GM21786 (cell line): ENCODE results near the gene GPR155.
"Not testable (repeated sequence)": the region's sequence is repeated elsewhere in the genome, so short reads cannot be mapped to it uniquely, and the experiment has no call there.

Experiments
- ATAC-seq: cut with Tn5 transposase; IDR thresholded peaks from one replicate; pipeline ENCODE4 v1.9.1; 2021; ENCODE audit not compliant: unreplicated experiment

Gene GPR155

DNA sequence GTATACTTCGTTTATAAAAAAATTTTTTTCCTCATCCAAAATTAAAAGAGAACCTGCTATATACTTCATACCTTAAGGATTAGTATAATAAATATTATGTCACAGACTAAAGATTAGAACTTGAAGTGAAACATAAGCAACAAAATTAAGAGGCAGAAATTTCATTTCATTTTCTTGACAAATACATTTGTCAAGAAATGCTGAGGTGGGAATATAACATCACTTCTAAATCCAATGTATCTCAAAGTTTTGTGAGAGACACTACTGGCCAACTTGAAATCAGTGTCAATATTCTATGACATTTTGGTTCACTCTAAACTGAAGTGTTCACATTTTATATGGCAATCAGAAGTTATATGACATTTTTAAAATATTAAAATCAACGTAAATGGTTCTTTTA, 47.5 kb downstream of the GPR155 start:
- no peak for ATAC-seq

DNA sequence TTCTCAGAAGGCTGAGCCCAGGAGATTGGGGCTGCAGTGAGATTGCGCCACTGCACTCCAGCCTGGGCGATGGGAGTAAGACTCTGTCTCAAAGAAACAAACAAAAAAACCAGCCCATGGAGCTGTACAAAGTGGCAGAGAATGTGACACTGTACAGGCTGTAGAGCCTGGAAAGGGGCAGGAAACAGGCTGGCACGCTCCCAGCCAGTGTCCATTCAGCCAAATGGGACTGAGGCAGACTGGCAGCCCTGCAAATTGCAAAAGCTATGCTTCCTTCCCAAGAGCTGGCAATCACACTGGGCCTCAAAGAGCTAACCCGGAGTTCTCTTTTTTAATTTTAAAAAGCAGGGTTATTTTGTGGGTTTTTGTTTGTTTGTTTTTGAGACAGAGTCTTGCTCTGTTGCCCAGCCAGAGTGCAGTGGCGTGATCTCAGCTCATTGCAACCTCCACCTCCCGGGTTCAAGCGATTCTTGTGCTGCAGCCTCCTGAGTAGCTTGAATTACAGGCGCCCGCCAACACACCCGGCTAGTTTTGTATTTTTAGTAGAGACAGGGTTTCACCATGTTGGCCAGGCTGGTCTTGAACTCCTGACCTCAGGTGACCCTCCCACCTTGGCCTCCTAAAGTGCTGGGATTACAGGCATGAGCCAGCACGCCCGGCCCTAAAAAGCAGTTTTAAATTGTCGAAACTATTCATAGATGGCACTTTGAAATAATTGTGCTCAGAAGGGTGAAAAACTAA, 48.5 kb downstream of the GPR155 start:
- ATAC-seq, result no peak

DNA sequence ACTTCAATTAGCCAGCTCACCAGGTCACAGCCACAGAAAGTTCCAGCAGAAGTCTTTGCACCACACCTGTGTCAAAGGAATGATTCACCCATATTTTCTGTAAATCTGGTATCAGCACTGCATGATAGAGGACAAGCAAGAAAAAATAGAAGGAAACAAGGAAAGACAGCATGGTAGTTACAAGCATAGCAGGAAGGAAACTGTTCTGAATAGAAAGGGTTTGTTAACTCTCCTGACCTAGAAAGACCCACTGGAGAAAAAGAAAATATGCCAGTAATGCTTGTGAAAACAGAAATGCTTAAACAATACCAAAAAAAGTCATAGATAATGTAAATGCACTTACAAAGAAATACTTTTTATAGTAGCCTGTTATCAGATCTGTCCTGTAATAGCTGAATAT, 50.5 kb downstream of the GPR155 start:
- ATAC-seq, result no peak

DNA sequence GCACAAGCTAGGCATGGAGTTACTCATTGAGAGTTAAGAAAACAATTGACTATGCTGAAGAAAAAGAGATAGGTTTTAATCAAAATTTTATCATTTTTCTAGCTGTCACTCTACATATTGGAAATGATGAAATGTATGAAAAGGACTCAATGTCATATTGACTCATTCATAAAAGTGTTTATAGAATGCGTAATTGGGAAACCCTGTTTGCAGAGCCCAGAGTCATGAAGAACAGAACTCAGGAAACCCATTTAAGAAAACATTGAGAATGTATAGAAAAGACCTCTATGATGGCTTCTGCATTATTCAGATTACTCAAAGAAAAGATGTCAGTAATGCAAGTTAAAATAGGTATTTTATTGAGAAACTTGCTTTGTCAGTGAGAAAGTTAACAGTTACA, 54.9 kb downstream of the GPR155 start:
- no peak for ATAC-seq

DNA sequence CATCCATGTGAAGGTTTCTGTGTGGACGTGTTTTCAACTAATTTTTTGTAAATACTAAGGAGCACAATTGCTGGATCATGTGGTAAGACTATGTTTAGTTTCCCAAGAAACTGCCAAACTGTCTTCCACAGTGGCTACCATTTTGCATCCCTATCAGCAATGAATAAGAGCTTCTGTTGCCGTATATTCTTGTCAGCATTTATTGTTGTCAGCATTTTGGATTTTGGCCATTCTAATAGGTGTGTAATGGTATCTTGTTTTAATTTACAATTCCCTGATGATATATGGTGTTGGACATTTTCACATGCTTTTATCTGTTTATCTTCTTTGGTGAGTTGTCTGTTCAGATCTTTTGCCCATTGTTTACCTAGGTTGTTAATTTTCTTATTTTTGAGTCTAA, 56.8 kb downstream of the GPR155 start:
- ATAC-seq, result no peak

DNA sequence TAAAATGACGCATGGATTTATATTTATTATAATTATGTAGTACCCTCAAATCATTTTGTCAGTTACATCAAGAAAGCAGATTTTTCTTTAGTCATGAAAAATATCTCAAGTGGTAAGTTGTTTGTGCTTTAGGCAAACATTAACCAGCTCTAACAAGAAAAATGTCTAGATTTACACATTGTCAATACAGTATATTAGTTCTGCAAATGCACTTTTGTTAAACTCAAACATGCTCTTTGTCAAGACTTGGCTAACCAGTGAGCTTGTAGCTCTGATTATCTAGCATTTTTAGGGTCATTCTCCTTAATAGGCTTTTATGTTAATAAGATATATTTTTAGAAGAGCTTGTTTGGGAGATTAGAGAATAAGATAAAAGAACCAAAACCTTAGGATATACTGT, 58.6 kb downstream of the GPR155 start:
- ATAC-seq, result no peak

DNA sequence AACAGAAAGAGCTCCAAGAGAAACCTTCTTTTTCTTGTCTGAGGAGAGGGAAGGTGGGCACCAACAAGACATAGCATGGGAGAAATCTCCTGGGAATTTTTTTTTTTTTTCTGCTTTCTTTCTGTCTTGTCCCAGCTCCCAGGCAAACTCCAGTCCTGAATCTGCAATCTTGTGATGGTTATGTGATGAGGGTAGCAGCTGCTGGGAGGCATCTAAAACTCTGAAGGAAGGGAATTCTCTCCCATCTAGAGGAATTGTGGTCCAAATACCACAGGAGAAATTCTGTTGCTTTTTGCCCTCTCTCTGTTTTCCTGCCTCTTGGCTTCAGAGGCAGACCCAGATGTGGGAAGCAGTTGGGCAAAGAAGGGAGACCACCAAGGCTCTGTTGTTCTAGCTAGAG, 74.6 kb downstream of the GPR155 start:
- no peak for ATAC-seq

DNA sequence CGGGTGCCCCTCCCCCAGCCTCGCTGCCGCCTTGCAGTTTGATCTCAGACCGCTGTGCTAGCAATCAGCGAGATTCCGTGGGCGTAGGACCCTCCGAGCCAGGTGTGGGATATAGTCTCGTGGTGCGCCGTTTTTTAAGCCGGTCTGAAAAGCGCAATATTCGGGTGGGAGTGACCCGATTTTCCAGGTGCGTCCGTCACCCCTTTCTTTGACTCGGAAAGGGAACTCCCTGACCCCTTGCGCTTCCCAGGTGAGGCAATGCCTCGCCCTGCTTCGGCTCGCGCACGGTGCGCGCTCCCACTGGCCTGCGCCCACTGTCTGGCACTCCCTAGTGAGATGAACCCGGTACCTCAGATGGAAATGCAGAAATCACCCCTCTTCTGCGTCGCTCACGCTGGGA, 76.8 kb downstream of the GPR155 start:
- ATAC-seq, result not testable (repeated sequence)

DNA sequence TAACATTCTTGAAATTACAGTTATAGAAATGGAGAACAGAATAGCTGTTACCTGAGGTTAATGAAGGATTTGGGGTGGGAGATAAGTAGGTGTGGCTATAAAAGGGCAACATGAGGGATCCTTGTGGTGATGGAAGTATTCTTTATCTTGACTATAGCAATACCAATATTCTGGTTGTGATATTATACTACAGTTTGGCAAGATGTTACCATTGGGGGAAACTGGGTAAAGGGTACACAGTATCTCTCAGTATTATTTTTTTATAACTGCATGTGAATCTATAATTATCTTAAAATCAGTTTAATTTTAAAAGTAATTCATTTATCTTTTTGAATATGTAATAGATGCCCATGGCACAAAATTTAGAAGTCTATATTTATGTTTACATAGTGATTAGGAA, 83.2 kb downstream of the GPR155 start:
- no peak for ATAC-seq

DNA sequence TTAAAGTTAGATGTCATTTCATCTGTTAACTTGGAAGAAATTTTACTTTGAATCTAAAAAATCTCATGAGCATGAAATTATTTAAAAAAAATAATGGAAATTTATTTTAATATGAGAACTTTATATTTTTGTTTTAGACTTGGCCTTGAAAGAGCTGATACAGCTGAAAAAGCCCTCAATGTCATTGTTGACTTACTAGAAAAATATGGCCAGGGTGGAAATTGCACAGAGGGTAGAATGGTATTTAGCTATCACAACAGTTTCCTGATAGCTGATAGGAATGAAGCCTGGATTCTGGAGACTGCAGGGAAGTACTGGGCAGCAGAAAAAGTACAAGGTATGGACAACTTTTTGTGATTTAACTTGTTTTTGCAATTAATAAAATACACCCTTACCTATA, 86.0 kb downstream of the GPR155 start:
- ATAC-seq, result no peak

DNA sequence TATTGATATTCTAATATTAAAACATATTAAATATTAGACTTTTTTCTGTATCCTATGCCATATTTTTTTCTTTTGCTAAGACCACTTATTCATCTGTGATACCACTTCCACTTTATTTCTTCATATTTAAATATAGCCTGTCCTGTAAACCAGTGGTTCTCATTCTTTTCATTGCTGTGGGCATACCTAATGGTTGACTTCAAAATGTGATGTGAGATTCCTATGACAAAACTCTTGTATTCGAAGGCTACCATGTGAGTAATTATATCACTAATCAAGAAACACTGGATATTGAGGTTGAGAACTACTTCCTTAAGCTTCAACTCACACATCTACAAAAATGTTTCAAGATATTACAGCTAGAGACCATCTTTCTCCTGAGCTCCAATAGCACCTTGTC, 87.7 kb downstream of the GPR155 start:
- ATAC-seq, result no peak

DNA sequence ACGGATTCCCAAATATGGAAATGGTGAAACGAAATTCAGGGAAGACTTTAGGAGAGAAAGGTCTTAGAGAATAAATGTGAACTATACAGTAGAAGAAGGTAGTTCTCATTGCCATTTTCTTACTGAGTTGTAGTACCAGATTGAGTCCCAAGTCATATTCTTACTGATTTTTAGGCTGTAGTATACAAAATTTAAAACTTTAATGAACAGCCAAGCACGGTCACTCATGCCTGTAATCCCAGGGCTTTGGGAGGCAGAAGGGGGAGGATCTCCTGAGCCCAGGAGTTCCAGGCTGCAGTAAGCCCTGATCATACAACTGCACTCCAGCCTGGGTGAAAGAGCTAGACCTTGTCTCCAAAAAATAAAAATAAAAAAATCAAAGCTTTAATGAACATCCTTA, 89.1 kb downstream of the GPR155 start:
- no peak for ATAC-seq

DNA sequence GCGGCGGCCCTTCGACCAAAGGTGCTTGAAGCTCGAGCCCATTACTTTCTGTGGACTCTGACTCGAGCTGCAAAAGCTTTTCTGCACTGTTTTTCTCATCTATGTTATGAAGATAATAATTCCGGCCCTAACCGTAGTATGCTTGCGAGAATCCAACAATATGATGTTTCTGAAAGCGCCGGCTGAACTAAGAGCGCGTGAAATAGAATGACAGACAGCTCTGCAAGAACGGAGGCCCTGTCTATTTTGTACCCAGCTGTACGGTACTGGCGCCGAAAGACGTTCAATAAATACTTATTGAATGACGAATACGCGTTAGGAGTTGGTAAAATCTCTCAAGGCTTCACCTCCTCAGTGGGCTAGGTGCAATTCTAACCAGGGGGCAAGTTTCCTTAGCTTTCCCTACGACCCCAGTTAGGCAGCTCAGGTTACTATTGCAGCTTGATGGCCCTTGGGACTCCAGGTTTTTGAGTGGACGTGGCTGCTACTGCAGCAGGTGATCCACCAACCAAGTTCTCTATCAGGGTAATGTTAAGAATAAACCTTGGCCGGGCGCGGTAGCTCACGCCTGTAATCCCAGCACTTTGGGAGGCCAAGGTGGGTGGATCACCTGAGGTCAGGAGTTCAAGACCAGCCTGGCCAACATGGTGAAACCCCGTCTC, 90.7 kb downstream of the GPR155 start:
- ATAC-seq, result peak; percentile 8

DNA sequence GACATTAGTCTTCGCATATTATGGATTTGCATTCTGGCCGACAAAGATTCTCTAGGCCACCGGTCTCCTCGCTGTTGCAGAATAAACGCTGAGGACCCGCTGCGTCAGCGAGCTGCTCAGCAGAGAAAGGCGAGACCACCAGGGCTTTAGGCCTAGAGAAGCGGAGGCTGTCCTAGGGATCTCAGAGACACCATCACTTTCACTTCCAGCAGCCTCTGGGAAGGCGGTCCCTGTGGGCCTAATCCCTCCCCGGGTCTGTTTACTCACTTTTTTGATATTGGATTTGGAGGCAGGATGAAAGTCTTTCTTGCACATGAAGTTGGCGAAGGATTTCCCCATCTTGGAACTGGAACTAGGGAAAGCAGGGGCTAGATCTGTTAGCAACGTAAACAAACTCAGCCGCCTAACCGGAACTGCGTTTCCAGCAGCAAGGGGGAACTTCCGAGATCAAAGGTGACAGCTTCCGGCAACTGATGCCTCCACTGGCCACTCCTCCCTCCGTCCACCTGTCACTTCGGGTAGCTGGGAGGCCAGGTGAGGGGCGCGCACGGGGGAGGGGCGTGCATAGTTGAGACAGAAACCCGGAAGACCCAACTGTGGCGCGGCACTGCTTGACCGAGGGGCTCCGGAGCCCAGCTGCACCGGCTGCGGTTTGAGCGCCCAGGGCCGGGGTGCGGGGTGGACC, 91.4 kb downstream of the GPR155 start, which contains the start of gene SCRN3:
SCRN3 (plus strand) TSS at position 447 of the 685 bp plus-strand sequence. CDS start 2,554 bp downstream, outside the sequence.
- ATAC-seq, result peak; percentile 97

DNA sequence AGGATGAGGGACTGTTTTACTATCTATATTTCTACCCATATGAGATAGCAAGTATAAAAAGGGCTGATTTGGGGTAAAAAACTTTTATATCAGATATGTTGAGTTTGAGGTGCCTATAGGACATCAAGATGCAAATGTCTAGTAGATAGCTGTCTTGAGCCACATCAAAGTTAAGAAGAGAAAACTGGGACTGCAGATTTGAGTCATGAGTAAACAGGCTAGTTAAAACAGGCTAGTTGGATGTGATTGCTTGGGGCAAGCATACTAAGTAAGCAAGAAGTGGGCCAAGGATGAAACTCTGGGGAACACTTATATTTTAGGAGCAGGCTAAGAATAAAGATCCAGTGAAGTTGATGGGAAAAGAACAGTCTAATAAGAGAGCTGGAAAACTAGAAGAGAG, 94.1 kb downstream of the GPR155 start:
- ATAC-seq, result no peak

DNA sequence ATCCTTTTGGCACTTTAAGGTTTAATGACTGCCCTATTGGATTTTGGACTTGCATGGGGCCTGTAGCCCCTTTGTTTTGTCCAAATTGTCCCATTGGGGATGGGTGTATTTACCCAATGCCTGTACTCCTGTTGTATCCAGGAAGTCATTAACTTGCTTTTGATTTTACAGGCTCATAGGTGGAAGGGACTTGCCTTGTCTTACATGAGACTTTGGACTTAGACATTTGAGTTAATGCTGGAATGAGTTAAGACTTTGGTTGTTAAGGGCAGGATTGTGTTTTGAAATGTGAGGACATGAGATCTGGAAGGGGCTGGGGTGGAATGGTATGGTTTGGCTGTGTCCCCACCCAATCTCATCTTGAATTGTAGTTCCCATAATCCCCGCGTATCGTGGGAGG, 96.5 kb downstream of the GPR155 start:
- not testable (repeated sequence) for ATAC-seq

DNA sequence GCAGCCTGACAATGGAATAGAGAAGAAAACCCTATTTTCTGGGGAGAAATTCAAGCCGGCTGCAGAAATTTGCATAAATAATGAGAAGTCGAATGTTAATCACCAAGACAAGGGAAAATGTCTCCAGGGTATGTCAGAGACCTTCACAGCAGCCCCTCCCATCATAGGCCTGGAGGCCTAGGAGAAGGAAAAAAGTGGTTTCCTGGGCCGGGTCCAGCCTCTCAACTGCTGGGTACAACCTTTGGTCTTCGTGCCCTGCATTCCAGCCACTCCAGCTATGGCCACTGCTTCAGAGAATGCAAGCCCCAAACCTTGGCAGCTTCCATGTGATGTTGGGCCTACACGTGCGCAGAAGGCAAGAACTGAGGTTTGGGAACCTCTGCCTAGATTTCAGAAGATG, 97.3 kb downstream of the GPR155 start:
- no peak for ATAC-seq

DNA sequence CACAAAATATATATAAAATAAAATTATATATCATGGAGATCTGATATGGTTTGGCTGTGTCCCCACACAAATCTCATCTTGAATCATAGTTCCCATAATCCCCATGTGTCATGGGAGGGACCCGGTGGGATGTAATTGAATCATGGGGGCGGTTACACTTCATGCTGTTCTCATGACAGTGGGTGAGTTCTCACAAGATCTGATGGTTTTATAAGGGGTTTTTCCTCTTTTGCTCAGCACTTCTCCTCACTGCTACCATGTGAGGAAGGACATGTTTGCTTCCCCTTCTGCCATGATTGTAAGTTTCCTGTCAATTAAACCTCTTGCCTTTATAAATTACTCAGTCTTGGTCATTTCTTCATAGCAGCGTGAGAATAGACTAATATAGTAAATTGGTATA, 98.1 kb downstream of the GPR155 start:
- ATAC-seq, result not testable (repeated sequence)

DNA sequence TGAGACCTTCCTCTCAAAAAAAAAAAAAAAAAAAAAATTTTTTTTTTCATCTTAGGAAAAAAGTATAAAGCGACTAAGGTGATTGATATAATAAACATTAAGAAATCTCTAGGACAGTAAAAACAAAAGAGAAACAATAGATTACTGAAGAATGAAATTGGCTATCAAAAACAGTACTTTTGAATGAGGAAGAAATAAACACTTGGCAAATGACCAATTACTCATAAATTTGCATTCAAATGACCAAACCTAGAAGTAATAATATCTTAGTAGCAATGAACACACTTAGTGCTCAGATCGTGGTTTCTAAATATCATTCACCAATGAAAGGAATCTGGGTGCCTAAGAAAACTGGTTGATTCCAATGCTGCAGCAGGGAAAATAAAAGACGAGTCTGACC, 101.6 kb downstream of the GPR155 start:
- no peak for ATAC-seq

DNA sequence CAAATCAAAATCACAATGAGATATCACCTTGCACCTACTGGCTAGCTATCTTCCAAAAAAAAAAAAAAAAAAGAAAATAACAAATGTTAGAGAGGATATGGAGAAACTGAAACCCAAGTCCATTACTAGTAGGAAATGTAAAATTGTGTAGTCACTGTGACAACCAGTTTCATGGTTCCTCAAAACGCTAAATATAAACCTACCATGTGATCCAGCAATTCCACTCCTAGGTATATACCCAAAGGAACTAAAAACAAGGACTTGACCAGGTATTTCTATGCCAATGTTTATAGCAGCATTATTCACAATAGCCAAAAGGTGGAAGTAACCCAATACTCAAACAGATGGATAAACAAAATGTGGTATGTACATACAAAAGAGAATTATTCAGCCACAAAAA, 103.0 kb downstream of the GPR155 start:
- no peak for ATAC-seq
